Stimulated activated CD4-positive, alpha-beta T cell treated with anti-CD3 and anti-CD28 coated beads, Interleukin-12 subunit alpha, Interleukin-12 subunit beta, amount 100 ng/mL, for 48 hours (primary cell): Measurements from ENCODE around the gene RSPRY1.
"Not testable (repeated sequence)": the region's sequence is repeated elsewhere in the genome, so short reads cannot be mapped to it uniquely, and the experiment has no call there.

Experiments used
- DNase-seq, 3 donors: peaks; one replicate each; pipeline ENCODE4 v3.0.0-alpha.2; 2020; ENCODE audit warnings: low read depth in 2 of 3, low spot score in 1 of 3

Gene RSPRY1

DNA sequence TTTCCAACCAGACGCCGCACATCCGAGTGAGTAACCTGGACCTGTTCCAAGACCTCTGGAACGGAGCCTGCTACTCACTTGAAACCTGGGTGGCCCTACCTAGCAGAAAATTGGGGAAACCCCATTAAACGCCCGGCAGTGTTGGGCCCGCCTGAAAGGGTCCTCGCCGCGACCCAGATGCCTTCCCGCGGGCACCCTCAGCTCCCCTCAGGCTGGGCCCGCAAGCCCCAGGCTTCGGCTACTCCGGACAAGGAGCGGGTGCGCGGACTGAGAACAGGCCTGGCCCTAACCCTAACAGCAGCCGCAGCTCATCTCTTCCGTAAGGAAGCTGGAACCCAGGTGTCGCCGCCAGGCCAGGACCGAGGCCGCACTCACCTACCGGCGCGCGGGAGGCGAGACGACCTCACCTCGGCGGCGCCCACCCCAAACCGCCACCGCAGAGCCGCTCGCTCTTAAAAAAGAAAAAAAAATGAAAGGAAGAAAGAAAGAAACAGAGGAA lies 634 bp upstream of the RSPRY1 start:
- DNase-seq = peak in 2 of 3 donors; percentile 14 to 21

DNA sequence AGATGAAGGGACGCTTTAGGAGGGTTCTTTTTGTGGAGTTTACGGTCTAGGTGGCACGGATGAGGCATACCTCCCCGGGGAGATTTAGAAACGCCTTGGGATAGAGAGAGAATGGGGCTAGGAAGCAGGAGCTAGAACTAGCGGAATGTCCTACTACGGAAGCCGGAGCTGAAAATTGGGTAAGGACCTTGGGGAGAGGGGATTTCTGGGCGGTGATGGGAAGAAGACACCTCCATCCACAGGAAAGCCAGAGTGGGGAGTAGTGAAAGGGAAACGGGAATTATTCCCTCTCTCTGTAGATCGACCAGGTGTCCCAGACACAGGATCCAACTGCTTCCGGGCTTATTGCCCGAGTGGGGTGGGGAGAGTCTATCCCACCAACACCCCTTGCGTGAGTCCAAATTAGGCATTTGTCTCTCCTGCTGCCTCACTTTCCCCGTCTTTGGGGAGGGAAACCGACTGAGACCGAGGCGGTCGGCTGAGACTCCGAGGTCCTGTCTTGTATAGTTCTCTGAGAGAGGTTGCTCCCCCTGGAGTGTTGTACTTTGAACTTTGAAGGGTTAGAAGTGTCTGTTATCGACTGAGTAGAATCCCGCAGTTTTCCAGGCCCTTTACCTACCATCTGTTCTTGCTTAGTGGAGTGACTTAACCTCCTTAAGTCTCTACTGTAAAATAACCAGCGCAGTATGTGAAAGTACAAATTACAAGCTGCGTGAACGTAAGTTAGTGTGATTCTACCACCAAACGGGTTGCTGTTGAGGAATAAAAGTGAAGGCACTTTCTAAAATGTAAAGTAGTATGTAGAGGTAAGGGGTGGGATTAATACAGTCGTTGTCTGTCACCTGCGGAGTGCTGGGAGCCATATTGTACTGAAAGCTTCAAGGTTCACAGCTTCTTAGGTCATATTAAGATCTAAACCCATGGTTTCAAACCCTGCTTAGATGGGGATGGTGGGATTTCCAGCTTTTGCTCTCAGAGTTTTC lies 1.0 kb downstream of the RSPRY1 start:
- no peak for DNase-seq

DNA sequence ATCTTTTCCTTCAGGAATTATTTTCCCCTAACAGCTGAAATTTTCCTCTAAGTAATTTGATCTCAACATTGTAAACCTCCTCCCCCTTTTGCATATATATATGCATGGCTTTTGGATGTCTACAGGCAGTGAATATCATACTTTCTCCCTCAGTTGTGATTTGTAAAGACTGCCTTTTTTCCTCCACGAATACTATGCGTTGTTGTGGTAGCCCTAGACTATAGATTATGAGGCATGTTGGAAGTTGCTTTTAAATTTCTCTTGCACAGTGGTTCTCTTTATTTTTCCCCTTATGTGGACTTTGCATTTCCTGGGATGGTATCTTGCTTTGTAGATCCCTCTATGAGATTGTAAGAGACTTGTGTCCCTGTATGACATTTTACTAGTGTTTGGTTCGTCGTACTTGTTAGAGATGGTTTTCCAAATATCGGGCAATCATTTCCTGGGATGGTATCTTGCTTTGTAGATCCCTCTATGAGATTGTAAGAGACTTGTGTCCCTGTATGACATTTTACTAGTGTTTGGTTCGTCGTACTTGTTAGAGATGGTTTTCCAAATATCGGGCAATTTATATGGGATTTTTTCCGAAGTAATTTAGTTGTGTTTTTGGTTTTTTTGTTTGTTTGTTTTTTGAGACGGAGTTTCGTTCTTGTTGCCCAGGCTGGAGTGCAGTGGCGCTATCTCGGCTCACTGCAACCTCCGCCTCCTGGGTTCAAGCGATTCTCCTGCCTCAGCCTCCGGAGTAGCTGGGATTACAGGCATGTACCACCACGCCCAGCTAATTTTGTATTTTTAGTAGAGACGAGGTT lies 2.0 kb downstream of the RSPRY1 start:
- DNase-seq = not testable (repeated sequence)

DNA sequence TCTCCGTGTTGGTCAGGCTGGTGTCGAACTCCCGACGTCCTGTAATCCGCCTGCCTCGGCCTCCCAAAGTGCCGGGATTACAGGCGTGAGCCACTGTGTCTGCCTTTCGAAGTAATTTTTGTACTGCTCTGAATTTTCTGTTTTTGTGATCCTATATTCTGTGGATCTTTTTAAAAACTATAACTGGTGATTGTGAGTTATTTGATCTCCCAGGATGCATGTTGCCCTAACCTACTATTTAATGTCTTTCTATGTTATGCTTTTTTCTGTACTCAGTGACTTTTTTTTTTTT lies 2.5 kb downstream of the RSPRY1 start:
- no peak for DNase-seq

DNA sequence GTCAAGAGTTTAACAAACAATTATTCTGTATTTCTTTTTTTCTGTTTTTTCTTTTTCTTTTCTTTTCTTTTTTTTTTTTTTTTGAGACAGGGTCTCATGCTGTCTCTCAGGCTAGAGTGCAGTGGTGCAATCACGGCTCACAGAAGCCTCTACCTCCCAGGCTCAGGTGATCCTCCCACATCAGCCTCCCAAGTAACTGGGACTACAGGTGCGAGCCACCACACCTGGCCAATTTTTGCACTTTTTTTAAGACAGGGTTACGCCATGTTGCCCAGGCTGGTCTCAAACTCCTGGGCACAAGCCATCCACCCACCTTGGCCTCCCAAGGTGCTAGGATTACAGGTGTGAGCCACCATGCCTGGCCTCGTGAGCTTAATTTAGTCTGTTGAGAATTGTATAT lies 3.4 kb downstream of the RSPRY1 start:
- not testable (repeated sequence) for DNase-seq

DNA sequence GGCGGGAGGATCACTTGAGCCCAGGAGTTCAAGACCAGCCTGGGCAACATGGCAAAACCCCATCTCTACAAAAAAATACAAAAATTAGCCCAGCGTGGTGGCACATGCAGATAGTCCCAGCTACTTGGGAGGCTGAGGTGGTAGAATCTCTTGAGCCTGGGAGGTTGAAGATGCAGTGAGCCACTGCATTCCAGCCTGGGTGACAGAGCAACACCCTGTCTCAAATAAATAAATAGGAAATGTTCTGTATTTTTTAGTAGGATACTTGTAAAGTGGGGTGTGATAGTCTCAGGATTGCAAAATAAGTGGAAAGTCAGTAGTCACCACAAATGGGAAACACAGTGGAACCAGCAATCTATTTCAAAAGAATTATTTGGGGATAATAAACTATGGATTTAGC lies 4.0 kb downstream of the RSPRY1 start:
- no peak for DNase-seq

DNA sequence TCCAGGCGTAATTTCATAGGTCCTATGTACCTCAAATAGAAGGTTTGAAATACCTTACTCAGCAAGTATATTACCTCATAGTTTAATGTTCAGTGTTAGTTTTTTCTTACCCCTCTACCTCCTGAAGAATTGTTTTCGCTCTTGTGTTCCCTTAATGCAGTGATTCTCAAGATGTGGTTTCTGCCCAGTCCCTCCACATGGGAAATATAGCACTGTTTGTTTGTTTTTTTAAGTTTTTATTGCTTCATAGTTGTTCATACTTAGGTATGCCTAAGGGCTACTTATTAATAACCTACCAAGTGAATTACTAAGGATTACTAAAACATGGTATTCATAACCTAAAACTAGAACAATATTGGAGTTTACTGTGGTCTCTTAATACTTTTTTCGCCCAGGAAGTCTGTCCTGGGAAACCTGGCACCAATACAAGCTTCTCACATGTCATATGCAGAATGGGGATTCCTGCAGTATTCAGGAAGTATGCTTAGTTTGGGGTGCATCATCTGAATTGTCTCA lies 5.0 kb downstream of the RSPRY1 start:
- no peak for DNase-seq

DNA sequence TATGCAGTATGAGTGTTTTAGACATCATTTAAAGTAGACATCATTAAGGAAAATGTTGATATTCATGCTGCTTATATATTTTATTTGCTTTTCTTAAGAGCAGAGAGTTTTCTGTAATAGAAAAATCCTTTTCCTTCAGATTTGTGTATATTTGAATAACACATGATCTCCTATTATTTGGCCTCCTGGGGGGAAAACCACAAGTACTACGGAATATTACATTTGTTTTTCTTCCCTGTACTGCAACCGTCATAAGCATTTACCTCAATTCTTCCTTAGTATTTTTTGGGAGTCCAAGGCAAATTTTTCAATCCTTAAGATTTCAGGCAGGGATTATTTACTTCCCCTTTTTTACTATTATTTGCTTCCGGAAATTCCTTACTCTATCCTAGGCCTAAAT lies 6.0 kb downstream of the RSPRY1 start:
- DNase-seq = no peak

DNA sequence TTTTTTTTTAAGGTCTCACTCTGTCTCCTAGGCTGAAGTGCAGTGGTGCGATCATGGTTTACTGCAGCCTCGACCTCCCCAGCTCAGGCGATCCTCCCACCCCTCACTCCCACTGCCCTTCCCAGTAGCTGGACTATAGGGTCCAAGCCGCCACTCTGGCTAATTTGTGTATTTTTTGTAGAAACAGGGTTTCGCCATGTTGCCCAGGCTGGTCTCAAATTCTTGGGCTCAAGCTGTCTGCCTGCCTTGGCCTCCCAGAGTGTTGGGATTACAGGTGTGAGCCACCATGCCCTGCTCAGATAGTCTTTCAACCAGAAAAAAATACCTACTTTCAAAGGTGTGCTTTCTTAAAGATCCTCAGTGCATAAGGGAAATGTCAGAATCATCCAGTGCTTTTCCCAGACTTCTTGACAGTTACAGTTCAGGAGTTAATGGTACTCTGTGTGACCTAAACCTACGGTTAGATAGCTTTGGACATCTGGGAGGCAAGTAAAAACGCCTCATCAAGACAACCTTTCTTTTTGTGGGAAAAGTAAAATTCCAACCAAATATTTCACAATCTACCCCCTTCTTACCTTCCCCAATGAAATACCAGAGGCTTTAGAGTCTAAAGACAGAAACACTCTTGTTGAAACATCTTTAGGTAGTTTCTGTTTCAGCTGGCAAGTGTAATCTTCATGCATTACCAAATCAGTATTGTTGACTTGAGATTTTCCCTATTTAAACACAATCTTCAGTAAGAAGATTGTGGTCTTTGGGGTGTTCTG lies 6.8 kb downstream of the RSPRY1 start:
- DNase-seq = no peak

DNA sequence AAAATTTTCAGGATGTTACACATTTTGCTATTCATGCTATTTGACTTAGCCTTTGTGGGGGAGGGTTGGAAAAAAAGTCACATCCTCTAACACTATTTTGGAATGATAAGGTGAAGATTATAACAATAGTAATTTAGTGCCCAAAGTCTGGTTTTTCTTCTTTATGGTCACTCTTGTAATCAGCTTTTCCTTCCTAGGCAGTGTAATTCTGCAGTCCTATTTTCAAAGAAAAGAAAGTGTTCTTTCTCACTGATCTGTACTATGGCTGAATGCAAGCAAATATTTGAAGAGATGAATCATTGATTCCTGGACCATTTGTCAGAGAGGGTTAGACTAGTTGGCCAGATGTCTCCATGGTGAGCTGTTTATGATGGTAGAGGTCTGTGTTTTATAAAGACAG lies 8.4 kb downstream of the RSPRY1 start:
- DNase-seq = no peak

DNA sequence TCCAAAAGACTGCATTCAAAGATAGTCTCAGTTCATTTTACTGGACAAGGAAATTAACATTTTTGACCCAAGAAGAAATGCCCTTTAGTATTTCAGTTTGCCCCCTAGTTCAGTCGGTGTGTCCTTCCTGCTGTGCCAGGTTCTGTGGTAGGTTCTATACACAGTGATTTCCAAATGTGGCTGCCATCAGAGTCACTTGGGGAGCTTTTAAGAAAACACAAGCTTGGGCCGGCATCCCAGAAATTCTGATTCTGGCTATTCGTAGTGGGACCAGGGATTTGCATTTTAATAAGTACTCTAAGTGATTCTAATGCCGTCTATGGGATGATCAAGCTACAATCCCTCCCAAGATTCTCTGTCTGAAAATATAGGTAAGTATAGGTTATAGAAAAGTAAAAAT lies 10.2 kb downstream of the RSPRY1 start:
- DNase-seq = no peak

DNA sequence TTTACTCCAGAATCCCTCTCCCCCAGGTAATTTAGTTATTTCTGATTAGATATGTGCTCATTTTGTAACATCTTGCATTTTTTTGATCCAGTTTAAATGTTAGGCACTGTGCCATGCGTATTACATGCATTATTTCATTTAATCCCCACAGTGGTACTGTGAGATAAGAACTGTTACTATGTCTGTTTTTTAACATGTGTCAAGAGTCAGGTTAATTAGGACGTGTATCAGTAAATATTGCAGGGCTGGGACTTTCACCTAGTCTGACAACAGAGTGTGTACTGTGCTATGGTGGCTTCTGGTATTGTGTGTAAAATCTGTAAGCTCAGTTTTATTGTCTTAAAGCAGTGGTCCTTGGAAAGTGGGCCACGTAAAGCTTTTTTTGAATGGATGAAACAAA lies 10.6 kb downstream of the RSPRY1 start:
- no peak for DNase-seq

DNA sequence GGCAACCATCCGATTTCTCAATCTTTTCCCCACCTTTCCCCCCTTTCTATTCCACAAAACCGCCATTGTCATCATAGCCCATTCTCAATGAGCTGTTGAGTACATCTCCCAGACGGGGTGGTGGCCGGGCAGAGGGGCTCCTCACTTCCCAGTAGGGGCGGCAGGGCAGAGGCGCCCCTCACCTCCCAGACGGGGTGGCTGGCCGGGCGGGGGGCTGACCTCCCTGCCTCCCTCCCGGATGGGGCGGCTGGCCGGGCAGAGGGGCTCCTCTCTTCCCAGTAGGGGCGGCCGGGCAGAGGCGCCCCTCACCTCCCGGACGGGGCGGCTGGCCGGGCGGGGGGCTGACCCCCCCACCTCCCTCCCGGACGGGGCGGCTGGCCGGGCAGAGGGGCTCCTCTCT lies 14.2 kb downstream of the RSPRY1 start:
- DNase-seq = not testable (repeated sequence)

DNA sequence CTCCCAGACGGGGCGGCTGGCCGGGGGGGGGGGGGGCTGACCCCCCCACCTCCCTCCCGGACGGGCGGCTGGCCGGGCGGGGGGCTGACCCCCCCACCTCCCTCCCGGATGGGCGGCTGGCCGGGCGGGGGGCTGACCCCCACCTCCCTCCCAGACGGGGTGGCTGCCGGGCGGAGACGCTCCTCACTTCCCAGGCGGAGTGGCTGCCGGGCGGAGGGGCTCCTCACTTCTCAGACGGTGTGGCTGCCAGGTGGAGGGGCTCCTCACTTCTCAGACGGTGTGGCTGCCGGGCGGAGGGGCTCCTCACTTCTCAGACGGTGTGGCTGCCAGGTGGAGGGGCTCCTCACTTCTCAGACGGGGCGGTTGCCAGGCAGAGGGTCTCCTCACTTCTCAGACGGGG lies 14.8 kb downstream of the RSPRY1 start:
- DNase-seq = not testable (repeated sequence)

DNA sequence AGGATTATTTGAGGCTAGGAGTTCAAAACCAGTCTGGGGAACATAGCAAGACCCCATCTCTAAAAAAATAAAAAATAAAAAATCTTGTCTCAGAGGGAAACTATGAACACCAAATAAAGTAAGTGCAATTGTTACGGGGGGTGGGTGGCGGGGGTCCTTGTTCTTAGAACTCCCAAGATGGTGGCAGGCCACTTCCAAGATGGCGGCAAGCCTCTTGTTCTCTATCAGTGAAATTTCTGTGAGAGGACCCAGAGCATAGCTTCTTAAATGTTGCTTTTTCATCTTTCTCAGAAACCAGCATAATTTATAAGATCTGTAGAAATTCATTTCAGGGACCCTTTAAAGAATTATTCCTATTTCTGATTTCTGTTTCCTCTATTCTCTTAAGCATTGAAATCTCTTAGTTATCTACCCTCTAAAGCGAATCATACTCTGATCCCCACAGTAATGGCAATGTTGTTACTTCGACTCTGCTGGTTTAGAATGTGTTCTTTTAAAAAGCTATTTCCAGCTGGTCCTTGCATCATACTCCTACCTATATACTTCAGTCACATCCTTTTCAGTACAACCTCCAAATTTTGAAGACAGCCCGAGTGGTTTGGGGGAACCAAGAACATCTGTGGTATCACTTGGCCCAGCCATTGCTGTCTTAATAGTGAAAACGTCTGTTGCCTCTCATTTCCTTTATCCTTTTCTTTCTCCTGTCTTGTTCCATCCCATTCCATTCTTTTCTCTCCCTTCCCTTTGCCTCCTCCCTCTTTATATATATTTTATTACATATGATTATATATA lies 16.2 kb downstream of the RSPRY1 start:
- no peak for DNase-seq

DNA sequence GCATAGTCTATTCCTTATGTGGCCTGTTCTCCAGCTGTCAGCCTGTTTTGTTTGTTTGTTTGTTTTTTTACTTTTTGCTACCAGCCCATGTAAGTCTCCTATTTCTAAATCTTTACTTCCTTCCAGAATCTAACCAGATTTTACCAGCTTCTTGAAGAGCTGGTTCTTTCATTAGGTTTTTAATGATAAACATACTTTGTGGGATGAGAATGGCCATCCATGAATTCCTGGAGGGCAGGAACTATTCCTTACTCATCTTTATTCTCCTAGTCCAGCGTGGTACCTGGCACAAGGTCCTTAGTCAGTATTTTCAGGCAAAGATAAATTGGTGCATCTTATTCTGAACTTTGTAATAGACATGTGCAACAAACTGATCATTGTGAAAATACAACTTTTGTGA lies 17.3 kb downstream of the RSPRY1 start:
- DNase-seq = no peak

DNA sequence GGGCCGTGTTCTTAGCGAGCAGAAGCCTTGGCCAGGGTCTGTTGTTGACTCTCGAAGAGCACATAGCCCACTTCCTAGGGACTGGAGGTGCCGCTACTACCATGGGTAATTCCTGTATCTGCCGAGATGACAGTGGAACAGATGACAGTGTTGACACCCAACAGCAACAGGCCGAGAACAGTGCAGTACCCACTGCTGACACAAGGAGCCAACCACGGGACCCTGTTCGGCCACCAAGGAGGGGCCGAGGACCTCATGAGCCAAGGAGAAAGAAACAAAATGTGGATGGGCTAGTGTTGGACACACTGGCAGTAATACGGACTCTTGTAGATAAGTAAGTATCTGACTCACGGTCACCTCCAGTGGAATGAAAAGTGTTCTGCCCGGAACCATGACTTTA lies 18.5 kb downstream of the RSPRY1 start:
- DNase-seq = no peak

DNA sequence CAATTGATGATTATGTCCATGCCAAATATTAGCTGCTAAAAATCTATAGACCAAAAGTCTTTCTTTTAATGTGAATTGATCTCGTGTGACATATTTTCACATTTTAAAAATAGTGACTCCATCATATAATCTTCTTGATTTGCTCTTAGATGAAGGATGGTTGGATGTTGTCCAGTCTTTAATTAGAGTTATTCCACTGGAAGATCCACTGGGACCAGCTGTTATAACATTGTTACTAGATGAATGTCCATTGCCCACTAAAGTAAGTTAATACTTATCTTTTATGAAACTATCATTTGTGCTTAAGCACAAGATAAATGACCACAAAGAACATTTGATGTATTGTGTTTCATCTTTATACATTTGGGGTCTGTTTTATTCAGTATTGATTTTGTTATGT lies 22.8 kb downstream of the RSPRY1 start:
- no peak for DNase-seq

DNA sequence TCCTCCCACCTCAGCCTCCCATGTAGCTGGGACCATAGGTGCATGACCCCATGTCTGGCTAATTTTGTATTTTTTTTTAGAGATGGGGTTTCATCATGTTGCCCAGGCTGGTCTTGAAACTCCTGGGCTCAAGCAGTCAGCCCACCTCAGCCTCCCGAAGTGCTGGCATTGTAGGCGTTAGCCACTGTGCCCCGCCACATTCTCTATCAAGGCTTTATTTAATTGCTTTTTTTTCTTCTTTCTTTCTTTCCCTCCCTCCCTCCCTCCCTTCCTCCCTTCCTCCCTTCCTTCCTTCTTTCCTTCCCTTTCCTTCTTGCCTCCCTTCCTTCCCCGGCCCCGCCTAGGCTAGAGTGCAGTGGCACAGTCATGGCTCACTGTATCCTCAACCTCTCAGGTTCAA lies 23.7 kb downstream of the RSPRY1 start:
- DNase-seq = no peak

DNA sequence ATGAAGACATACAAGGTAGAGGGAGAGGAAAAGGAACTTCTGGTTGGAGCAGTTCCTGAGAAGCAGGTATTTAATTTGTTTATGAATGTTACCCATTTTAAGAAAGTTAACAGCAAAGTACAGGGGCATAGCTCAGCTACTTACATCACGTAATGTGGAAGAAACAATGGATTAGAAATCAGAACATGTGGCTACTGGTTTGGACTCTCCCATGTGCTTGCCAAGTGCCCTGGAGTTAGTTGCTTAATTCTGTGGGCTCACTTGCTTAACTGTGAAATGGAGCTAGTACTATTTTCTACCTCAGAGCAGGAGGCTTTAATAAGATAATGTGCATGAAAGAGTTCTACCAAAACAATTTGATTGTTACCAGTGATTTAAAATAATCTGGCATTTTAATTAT lies 27.3 kb downstream of the RSPRY1 start:
- no peak for DNase-seq
